Hippocampal formation (tissue), 2 donors: ENCODE results near the gene SPDEF.

Experiments used
- DNase-seq, 2 donors: peaks; one replicate each; lab custom pipeline; 2025; lab: John Stamatoyannopoulos, UW

The SPDEF gene

DNA sequence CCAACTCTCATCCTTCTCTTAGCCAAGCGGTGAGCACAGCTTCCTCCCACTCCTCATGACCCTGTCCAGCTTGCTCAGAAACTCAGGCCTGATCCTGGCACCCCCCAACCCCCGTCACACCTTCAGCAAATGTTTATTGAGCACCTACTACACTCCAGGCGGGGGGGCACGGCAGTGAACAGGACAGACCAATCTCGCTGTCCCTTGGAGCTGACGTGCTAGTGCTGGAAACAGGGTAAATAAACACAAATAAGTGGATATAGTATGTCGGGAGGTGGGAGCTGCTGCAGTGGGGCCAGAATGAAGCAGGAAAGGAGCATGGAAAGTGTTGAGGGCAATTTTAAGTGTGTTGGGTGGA lies 7.4 kb upstream of the SPDEF start:
- DNase-seq, result no peak

DNA sequence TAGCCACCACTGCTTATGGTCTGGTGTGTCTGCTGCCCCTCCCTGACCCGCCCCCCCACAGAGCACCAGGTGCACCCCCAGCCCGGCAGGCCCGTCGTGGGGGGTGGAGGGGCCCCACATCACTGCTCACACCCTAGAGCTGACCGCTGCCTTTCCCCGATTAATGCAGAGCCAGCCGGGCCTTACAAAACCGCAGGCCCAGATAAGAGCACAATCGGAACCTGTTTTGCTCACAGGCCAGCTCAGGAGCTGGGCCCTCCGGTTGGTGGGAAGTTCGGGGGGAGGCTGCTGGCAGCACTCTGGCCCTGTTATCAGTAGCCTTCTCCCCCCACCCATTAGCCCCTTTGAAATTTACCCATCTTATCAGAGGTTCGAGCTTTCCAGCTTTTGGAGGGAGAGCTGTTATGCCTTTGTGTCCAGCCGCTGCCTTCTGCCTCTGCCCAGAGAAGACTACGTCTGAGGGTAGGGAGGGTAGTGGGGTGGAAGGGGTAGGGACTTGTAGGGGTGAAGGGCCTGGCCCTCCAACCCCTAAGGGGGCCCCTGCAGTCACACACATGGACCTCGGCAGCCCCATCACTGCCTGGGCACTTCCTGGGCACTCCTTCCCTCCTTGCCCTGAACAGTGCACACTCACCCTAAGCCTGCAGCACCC lies 6.9 kb upstream of the SPDEF start:
- DNase-seq, result no peak

DNA sequence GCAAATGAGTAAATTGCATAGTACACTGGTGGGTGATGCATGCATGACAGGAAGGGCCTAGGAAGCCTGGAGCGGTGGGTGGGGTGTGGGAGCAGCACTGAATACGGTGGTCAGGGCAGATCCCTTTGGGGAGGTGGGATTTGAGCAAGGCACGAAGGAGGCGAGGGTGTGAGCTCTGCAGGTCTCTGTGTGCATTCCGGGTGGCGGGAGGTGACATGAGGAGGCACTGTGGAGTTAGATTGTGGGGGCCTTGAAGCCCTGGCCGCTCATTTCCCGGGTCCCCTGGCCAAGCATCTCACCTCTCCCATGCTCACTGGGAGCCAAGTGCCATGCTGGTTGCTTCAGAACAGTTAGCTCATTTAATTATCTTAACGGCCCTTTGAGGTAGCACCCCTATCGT lies 6.2 kb upstream of the SPDEF start:
- DNase-seq, result no peak

DNA sequence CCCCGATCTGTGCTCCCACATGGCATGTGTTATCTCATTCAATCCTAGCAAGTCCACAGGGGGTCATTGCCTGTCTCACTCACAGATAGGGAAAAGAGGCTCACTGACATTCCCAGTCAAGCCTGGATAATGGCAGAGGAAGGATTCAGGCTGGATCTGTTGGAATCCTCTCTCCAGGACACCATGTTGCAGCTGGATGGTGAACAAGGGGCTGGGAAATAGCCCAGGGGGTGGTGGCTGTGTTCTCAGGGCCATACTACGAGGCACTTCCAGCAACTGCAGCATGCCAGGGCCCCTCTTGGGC lies 5.0 kb upstream of the SPDEF start:
- no peak for DNase-seq

DNA sequence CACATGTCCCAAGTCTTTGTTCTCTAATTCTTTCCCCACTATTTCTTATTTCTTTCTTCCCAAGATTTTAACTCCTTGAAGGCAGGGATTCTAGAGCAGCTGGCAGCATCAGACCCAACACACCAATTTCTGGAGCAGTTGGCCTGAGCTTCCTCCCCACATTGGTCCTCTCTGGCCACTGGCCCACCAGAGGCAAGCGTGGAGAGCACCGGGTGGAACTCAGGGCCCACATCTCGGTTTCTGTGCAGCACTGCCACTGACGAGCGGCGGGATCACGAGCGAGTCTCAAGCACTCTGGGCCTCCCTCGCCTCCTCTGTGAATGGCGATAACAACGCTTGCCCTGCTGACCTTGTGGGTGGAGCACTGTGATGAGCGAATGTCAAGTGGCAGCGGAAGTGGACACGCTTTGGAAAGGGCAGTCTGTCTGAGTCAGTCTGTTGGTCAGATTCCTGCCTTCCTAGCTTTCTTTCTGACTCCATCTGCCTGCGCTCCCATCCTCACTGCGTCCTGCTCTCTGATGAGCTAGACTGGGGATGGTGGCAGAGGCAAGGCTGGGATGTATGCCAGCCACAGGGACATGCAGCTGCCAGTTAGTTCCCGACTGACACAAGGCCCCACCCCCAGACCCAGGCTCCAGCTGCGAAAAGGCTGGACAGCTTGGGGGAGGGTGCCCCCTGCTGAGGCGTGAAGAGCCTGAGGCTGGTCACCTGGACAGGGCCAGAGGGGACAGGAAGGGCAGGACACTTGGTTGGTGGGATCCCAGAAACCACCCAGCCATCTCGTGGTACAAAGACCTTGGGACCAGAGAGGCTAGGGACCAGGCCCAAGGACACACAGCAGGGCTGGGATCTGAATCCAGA lies 4.5 kb upstream of the SPDEF start:
- no peak for DNase-seq

DNA sequence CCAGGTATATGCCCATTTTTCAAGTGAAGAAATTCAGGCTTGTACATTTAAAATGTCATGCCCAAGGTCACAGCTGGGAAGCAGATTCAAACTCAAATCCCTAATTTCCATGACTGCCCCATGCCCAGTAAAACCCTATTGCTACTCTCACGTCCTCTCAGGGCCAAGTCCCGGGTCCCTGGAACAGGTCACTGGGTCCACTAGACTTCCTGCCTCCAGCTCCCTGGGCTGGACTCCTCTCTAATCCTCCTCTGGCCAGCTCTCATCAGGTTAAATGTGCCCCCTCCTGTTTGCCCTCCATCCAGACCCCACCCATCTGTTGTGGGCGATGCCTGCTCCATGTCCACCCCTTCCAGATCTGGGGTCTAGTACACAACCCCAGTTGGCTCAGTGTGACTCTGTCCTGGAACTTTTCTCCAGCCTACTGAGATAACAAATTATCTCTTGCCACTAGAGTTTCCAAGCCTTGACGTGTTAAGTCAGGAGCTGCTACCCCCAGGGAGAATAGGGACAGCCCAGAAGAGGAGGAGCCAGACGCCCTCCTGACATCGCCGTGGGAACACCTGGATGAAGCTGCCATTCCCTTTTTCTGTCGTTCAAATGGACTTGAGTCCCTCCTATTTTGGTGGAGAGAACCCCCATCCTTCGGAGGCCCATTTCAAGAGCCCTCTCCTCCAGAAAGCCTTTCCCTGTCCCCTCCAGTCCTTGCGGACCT lies 3.7 kb upstream of the SPDEF start:
- DNase-seq, result no peak

DNA sequence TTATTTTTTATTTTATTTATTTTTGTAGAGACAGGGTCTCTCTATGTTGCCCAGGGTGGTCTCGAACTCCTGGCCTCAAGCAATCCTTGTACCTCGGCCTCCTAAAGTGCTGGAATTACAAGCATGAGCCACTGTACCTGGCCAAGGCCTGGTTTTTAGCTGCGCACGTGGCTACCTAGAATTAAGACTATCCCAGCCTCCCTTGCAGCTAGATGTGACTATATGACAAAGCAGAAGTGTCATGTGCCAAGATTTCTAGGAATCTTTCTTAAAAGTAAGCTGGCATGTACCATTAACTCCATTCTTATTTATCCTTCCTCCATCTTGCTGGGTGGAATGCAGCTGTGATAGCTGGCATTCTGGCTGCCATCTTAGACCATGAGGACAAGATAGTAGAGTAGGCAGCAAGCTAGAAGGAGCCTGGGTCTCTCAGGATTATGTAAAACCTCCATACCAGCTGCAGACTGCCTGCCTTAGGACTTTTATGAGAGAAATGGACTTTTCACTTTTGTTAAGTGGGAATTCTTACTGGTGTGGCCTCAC lies 2.1 kb upstream of the SPDEF start:
- no peak for DNase-seq

DNA sequence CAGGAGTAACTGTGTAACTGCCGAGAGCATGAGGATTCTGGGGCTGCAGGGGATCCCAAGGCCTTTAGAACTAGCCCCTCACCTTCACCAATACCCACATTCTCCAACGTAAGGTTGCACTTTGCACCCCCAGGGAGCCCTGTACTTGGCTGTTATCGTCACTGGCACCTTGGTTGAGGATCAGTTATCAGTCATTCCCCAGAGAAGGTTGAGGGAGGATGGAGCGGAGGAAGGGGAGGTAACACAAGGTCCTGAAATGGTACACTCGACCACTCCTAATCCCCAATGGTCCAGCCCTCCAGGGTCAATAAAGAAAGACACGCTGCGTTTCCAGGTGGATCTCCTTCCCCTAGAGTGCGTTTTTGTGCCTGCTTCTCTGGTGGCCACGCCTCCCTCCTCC lies 1.1 kb upstream of the SPDEF start:
- DNase-seq, result no peak

DNA sequence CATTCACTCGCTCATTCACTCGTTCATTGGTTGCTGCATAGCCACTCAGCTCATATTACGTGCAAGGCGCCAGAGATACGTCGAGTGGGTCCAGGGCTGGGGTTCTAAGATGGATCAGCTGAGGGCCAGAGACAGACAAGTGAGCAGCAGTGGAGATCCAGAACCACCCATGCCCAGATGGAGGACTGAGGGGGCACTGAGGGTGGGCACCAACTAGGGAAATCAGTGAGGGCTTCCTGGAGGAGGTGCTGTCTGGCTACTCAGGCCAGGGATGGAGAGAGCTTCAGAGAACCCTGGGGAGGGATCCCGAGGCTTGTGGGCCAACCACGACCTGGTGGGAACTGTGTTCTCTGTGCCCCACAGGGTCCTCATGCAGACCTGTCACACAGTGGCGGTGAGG lies 364 bp upstream of the SPDEF start:
- no peak for DNase-seq

DNA sequence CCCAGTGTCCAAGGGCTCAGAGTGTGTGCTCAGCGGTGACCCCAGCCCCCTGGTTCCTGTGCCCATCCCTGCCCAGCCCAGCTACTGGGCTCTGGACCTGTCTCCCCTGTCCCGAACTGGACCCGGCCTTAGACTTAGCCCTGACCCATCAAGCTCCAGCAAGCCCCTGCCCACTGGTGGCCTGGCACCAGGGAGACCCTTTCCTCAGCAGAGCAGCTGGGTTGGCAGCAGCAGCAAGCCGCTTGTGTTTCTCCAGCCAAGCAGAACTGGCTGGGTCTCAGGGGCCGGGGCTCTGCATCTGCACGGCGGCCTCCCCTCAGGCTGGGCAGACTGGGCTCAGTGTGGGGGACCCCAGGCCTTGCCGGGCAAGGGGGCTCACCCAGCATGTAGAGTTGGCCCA lies 801 bp downstream of the SPDEF start:
- DNase-seq, result no peak

DNA sequence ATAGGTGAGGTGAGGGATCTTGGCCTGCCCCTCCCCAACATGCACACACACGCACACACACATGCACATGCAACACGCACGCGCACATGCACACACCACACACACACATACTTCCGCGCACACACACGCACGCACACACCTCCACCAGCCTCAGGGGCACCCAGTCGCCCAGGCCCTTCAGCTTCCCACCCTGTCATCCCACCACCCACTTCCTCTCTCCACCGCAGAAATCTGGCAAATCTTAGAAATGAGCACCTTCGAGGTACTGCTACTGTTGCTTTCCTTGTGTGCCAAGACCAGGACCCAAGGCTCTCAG lies 1.2 kb downstream of the SPDEF start:
- no peak for DNase-seq

DNA sequence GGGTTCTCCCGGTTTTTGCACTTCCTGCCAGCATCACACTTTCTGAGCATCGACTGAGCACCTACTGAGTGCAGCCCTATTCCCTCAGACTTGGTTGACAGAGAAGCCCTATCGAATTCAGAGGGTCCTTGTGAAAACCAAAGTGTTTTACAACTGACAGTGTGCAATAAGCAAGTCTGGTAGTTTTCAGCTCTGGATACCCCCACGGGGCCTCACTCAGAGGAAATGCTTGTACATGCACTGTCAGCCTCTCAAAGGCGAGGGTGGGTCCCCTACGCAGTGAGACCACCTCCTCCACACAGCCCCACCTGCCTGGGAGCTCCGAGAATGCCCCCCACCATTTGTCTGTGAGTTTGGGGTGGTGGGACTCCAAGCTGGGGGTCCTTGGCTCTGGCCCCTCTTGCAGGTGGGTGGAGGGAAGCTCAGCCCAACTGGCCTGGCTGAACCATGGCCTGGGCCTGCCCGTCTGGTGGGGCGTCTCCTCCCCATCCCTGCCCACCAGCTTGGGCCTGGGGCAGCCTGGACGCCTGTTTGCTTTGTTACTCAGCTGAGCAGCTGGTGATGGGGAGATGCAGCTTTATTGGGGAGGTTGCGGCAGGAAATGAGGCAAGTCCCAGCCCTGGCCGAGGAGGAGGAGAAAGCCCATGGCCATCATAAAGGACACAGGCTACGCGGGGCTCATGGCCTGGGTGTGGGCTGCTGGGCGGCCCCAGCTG lies 1.7 kb downstream of the SPDEF start:
- no peak for DNase-seq

DNA sequence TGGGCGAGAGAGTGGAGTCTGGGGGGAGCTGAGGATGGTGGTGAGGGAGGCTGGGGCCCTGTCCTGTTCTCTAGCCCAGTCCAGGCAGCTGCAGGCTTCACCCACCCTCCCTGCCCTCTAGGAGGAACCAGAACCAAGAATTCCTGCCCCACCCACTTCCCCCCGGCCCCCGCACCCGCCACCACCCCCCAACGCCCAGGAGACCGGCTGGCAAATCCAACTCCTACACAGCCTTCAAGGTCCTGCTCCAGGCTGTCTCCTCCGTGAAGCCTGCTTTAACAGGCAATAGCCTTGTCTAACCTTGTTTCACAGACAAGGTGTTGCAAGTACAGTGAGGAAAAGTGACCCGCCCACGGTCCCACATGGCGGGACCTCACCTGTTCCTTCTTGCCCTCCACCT lies 2.4 kb downstream of the SPDEF start:
- DNase-seq, result no peak

DNA sequence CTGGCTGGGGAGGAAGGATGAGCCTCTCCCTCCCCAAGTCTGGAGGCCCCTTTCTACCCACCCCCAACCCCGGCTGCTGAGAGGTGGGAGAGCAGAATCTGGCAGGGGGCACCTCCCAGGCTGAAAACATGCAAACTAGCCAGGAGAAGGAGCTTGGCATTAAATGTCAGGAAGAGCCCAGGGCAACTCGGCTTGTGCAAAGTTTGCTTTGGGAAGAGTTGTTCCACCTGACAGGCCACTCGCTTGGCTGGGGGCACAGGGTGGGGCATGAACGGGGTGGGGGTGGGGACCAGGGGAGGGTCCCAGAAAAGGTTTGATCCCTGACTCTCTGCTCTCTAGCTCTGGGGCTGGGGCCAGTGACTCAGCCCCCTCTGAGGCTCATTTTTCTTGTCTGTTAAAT lies 3.0 kb downstream of the SPDEF start:
- DNase-seq, result no peak

DNA sequence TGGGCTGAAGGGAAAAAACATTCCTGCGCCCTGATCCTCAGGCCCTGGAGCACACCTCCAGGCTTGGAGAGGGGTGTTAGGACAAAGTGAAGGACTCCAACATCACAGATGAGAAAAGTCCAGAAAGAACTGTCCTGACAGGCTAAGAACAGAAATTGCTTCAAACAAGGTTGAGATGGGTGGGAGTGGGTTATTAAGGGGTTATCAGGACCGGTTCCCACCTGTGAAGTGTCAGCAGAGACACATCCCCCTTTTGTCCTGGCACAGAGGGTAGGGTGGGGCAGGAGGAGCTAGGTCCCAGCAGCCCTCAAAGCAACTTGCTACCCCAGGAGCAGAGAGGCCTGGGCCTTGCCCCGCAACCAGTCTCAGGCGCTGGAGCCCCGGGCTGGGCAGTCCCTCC lies 3.5 kb downstream of the SPDEF start:
- DNase-seq, result no peak

DNA sequence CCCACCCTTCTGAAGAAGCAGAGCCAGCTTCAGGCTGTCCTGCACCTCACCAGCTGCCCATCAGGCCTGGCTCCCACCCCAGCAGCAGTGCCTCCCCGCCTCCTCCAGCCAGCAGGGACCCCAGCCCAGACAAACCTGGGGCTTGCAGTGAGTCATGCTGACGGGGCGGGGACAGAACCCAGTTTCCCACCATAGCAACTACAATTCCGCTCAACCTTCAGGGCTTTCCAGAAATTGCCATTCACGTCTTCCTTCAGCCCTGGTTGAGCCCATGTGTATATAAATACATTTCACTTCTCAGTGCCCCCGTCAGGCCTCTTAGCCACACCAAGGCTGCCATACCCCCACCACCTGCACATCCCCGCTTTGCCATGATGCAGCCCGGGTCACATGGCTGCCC lies 4.4 kb downstream of the SPDEF start:
- no peak for DNase-seq

DNA sequence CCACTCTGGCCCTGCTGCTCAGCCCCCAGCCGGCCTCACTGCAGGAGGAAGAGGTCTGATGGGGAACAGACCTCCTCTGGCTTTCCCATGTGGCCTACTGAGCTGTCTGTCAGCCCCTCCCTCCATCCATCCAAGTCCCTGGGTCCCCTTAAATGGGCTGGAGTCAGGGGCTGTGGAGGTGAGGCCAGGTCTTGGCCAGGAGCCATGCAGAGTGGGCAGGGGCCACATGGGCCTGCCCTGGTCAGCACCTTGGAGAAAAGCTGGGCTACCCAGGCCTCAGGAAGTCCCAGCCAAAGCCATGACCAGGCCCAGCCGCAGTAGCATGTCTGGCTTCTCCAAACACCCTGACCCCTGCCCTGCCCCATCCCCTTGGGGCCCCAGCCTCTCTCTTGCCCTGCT lies 6.3 kb downstream of the SPDEF start:
- no peak for DNase-seq

DNA sequence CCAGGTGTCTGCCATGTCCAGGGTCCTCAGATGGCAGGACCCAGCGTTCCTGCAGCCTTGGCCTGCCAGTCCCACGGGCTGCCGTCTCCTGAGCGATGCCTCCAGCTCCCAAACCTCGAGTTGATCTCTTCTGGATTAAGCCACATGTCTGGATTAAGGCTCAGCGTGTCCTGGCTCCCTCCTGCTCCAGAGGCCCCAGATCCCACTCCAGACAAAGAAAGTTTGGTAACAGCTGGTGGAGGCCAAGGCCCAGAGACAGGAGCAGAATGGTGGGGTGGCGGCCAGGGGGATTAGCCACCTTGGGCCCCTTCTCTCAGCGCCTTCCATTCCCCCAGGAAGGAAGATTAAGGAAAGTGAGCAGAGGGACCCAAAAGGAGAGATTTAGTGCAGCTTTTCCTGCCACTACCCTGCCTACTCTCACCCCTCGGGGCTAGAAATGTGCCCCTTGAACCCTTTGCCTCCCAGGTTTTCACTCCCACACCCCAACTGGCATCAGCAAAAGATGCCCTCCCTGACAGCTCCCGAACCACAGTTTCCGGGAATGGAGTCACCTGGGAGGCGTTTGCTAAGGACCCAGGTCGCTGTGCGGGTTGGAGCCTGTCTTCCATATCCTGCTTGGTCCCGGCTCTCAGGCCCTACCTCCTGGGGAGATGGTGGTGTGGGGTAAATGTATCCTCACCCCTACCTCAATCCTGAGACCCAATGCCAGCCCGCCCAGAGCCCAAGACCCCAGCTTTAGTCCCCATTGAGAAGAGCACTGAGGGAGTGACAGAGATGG lies 6.9 kb downstream of the SPDEF start:
- no peak for DNase-seq

DNA sequence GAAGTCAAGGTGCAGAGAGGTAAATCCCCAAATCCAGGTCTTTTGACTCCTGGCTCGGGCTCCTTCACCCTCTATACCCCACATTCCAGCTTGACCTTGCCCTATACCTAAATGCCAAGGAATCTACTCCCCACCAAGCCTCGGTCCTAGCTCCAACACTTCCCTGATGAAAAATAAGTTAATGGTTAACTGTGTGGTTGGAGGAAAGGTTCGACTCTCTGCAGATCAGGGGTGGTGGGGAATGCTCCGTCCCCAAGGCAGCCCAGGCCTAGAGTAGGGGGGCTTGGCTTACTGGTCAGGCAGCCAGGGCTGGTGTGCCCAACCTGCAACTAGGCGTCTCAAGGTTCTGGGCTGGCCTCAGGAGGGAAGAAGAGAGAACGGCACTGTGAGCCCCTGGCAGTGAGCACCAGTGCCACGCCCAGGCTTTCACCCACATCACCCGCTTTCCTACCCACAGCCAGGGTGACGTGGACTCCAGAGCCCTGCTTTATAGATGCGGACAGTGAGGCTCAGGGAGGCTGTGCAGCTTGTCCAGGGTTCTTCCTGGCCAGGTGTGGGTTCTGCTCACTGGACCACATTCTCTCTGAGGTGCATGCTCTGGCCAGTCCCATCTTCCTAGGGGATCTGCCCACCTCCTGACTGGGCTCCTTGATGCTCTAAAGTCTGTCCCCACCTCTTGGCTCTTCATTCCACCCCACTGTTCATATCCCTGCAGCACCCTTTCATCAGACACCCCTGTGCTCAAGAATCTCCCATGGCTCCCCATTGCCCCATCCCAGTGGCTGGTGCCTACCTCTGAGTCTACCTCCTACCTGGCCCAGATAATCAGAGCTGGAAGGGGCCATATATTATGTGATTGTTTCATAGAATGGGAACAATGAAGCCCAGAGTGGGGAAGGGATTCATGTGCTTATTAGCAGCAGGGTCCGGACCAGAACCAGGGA lies 8.2 kb downstream of the SPDEF start:
- no peak for DNase-seq

DNA sequence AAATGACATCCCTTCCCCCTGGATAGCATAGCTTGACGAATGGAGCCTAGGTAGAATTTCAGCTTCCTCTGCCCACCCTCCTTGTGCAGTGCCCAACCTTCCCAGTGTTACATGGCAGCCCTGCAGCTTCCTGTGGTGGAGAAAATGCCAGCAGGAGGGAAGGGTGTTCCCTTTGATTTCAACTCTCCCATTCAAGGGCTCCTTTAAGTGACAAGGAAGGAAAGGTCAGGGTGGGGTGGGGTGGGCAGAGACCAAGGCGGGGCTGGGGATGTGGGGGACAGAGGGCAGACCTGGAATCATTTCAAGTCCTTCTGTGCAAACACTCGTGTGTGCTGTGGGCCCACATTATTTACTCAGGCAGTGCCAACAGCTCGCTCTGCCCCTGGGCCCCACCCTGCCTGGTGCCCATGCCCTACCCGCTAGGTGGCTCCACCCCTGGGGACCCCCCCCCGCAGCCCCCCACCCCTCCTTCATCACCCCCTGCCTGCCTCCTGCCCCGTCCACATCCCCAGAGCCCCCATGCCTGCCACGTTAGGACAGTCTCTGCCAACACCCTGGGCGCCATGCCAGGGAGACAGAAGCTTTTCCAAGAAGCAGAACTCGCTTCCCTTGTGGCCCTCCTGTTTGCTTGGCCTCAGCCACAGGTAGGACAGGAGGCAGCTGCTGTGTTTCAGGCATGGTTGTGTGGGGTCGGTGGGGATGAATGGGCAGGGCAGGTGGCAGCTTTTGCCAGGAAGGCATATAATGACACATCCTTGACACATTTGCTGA lies 9.4 kb downstream of the SPDEF start:
- DNase-seq, result no peak
